Heart right ventricle (tissue), 16 donors: ENCODE results near the gene BTBD19. TPM values are rescaled to one million over a fixed set of nuclear protein-coding genes. Genes with fewer than 3 reads are reported as not detected.

Experiments
- ATAC-seq, 8 donors: fragments of 200-7000 bp; cut with Tn5 transposase; one replicate each; pipeline ENCODE4 v1.9.1; 2020; ENCODE audit warnings: mild to moderate bottlenecking in 8 of 8, moderate library complexity in 8 of 8, moderate number of reproducible peaks in 1 of 8
- DNase-seq, 2 donors: peaks; one replicate each; pipeline ENCODE4 v3.0.0-alpha.2; 2020
- H3K27ac ChIP-seq, 10 donors: fragments of 200-600 bp; sonication (generic) in 2 of 10; one replicate each; pipeline versions ENCODE4 v1.5.0 to v1.8.0; 2020 to 2022; ENCODE audit warnings: mild to moderate bottlenecking in 3 of 10
- H3K27me3 ChIP-seq, 7 donors: fragments of 200-600 bp; one replicate each; pipeline ENCODE4 v1.8.0; 2021 to 2022; ENCODE audit warnings: mild to moderate bottlenecking in 2 of 7
- H3K36me3 ChIP-seq, 9 donors: fragments of 200-600 bp; sonication (generic) in 1 of 9; one replicate each; pipeline versions ENCODE4 v1.5.0 to v1.8.0; 2020 to 2022; ENCODE audit warnings: mild to moderate bottlenecking in 2 of 9
- H3K4me1 ChIP-seq, 9 donors: fragments of 200-600 bp; sonication (generic) in 1 of 9; one replicate each; pipeline versions ENCODE4 v1.5.0 to v1.8.0; 2020 to 2022; ENCODE audit warnings: mild to moderate bottlenecking in 4 of 9
- H3K4me3 ChIP-seq, 10 donors: fragments of 200-600 bp; sonication (generic) in 2 of 10; one replicate each; pipeline versions ENCODE4 v1.5.0 to v1.8.0; 2020 to 2022; ENCODE audit warnings: mild to moderate bottlenecking in 7 of 10, moderate library complexity in 2 of 10
- H3K9me3 ChIP-seq, 11 donors: fragments of 200-600 bp in 10 of 11; sonication (generic) in 2 of 11; one replicate each; pipeline versions ENCODE4 v1.5.0 to v1.8.0; 2013 to 2022; ENCODE audit warnings: mild to moderate bottlenecking in 2 of 11, control low read depth in 1 of 11, moderate library complexity in 1 of 11
- CTCF ChIP-seq, 9 donors: fragments of 200-600 bp; sonication (generic) in 2 of 9; IDR thresholded peaks; one replicate each; pipeline versions ENCODE4 v1.5.0 to v1.8.0; 2021 to 2022; ENCODE audit warnings: antibody characterized with exemption in 9 of 9, mild to moderate bottlenecking in 5 of 9, moderate library complexity in 1 of 9
- WGBS, 2 donors: extraction: QIAGEN DNeasy Blood & Tissue Kit; methylation state at CpG; one replicate each; pipeline ENCODE4 v1.1.7; 2013; ENCODE audit warnings: inconsistent platforms in 1 of 2; 5-methylcytosine and 5-hydroxymethylcytosine counted together
- intact Hi-C, 10 donors: fragments of 100-400 bp; cut with DNase I; formaldehyde crosslinking; loops; one replicate each; pipeline versions ENCODE4 v1.11.1 to v1.14.2; 2022
- polyA plus RNA-seq, 2 donors: library from polyadenylated mRNA; stranded (reverse); fragments of 200-250 nt; gene quantifications; one replicate each; pipeline ENCODE4 v1.2.3, GENCODE V29; 2013
- total RNA-seq, 10 donors: library from RNA; stranded (reverse); fragmentation: NEBNext Ultra II Directional in 3 of 10; extraction: Animal tissue kit (Norgen Biotek cat#: 25700) in 3 of 10; gene quantifications; one replicate each; pipeline versions ENCODE4 v1.2.1 to v1.2.4, GENCODE V29; 2021 to 2023
- donor health status: Arrhythmogenic right ventricular cardiomyopathy.
- donor health status: ischemic (EF 13 %, LVEDD 7.1; RV severe dilation, severe dysfunction).
- donor health status: healthy with polysubstance abuse.
- donor health status: DM: no; HTN: yes; CAD: no.
- donor health status: DM: no; HTN: no; CAD: no.
- donor health status: ischemic (EF 25% LVEDD 6.9; RV normal size, moderate dysfunction).
- donor health status: ischemic (EF 25% LVEDD 5.7; RV mildly dilated, moderate dysfunction).
- donor health status: healthy.
- donor health status: DM: yes; HTN: yes; CAD: no.
- donor health status: Ischemic cardiomyopathy.
- donor health status: ischemic (EF 35%, LVEDD 5.7; RV mildly dilated, moderate dysfunction).
- donor health status: nonischemic (EF 11% LVEDD 7.7; RV severe dilation, severe dysfunction).
- donor health status: DM: yes; HTN: yes; CAD: no.
- donor health status: PGD.
- donor health status: ischemic (EF 29% LVEDD 5.4; RV normal size, mild dysfunction).
- donor health status: nonischemic (EF 23%, LVEDD 6.1; RV moderate dilation, normal function).

BTBD19 gene
- total and polyA plus RNA-seq, 12 donors = 1.8 to 12.5 (median 3.2) TPM

DNA sequence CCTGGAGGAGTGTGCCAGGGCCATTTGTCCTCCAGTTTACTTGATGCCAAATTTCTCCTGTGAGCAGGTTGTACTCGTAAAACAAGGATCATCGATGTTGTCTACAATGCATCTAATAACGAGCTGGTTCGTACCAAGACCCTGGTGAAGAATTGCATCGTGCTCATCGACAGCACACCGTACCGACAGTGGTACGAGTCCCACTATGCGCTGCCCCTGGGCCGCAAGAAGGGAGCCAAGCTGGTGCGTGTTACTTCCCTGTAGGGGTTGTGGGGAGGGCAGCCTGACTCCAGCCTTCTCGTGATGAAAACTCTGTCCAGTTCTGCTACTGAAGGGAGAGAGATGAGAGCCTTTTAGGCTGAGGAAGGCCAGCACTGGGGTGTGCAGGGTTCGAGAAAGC lies 30.8 kb upstream of the BTBD19 start:
- Histone ChIP-seq H3K4me1 (peaks cover 2 to 43% (median 31%) of the 10 kb centered on the region in 9 donors), H3K9me3 (no peaks in the 10 kb centered on the region), H3K27me3 (no peaks in the 10 kb centered on the region), H3K36me3 (peaks cover 0 to 59% (median 24%) of the 10 kb centered on the region in 9 donors), H3K27ac (peak overlapping the region in 1 of 10 donors; percentile 31), H3K4me3 (peak overlapping the region in 1 of 10 donors; percentile 65)
- no peak for TF ChIP-seq CTCF (IDR thresholded peaks at IDR 0.05)
- intact Hi-C loops = loop anchor here in 2 of 10 donors (5.0 kb wide), 2 partner anchors 40 to 235 kb away; partner anchors contain the start of genes HECTD3 (in 1 of the 2), KIF2C (in 1 of the 2) and UROD (in 1 of the 2)
- 82 to 85% methylated on average over 14 of the region's 14 CpGs for WGBS, 2 donors
- no peak for ATAC-seq
- DNase-seq = no peak

DNA sequence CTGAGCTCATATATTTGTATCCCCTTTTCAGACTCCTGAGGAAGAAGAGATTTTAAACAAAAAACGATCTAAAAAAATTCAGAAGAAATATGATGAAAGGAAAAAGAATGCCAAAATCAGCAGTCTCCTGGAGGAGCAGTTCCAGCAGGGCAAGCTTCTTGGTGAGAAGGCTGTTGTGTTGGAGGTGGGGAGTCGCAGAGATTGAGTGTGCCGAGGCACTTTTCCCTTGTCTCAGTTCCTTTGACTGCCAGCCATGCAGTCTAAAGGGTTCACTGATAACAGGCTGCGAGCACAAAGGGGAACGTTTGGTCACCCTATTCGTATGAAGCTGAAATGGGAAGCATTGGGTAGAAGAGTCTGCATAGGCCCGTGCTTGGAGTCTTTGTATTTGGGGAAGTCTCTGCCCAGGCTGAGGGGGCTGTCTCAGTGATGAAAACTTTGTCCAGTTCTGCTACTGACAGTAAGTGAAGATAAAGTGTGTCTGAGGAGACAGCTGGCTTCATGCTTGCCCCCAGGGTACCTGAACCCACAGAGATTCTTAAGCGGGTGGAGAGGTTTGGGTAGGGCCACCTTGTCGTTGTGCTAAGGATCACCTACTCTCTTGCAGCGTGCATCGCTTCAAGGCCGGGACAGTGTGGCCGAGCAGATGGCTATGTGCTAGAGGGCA lies 30.2 kb upstream of the BTBD19 start:
- no peak for TF ChIP-seq CTCF (IDR thresholded peaks at IDR 0.05)
- peak overlapping the region in 1 of 10 donors; percentile 65 for H3K4me3 ChIP-seq

GRCh38 chr1:44778705-44779576 lies 29.4 kb upstream of the BTBD19 start:
- WGBS, 2 donors = 94 to 96% methylated on average over 6 of the region's 6 CpGs
- intact Hi-C loops = loop anchor here in 2 of 10 donors (5.0 kb wide), 2 partner anchors 42 to 233 kb away; partner anchors contain the start of genes HECTD3 (in 1 of the 2), KIF2C (in 1 of the 2) and UROD (in 1 of the 2)
- Histone ChIP-seq H3K9me3 (no peaks in the 10 kb centered on the region), H3K4me1 (peaks cover 2 to 48% (median 34%) of the 10 kb centered on the region in 9 donors), H3K4me3 (no peak overlapping the region), H3K27ac (no peak overlapping the region), H3K27me3 (no peaks in the 10 kb centered on the region), H3K36me3 (peaks cover 0 to 59% (median 24%) of the 10 kb centered on the region in 9 donors)
- no peak for DNase-seq
- no peak for TF ChIP-seq CTCF (IDR thresholded peaks at IDR 0.05)
- no peak for ATAC-seq

More for the DNA sequence above, 30.2 kb upstream of the BTBD19 start:
- H3K36me3 ChIP-seq = peaks cover 0 to 59% (median 24%) of the 10 kb centered on the region in 9 donors
- H3K27me3 ChIP-seq = no peaks in the 10 kb centered on the region
- ATAC-seq (no peak), DNase-seq (no peak)
- no peaks in the 10 kb centered on the region for H3K9me3 ChIP-seq
- 64 to 67% methylated on average over 13 of the region's 13 CpGs for WGBS, 2 donors
- intact Hi-C loops = loop anchor here in 2 of 10 donors (5.0 kb wide), 2 partner anchors 41 to 234 kb away; partner anchors contain the start of genes HECTD3 (in 1 of the 2), KIF2C (in 1 of the 2) and UROD (in 1 of the 2)
- H3K27ac ChIP-seq = peak overlapping the region in 1 of 10 donors; percentile 31
- H3K4me1 ChIP-seq = peaks cover 2 to 43% (median 31%) of the 10 kb centered on the region in 9 donors

DNA sequence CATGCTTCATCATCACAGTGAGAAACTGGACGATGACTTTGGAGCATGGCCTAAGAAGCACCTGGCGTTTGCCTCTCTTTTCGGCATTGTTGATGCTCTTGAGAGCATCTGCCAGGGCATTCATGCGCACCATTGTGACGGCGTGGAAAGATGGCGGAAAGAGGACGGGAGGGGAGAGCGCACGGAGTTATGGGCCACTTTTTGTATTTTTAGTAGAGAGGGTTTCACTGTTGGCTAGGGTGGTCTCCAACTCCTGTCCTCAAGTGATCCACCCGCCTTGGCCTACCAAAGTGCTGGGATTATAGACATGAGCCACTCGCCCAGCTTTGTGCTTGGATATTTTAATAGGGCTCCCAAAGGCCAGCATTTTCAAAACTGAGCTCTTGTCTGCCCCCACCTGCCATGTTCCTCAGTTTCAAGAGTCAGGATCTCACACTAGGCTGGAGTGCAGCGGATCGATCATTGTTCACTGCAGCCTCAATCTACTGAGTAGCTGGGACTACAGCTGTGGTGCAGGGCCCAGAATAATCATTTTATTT lies 27.7 kb upstream of the BTBD19 start:
- DNase-seq = no peak
- WGBS, 2 donors = 94 to 95% methylated on average over 14 of the region's 14 CpGs
- Histone ChIP-seq H3K9me3 (no peaks in the 10 kb centered on the region), H3K27ac (no peak overlapping the region), H3K27me3 (peaks cover 0 to 7% (median 0%) of the 10 kb centered on the region in 7 donors), H3K4me3 (no peak overlapping the region), H3K4me1 (peaks cover 2 to 55% (median 43%) of the 10 kb centered on the region in 9 donors), H3K36me3 (peaks cover 0 to 59% (median 24%) of the 10 kb centered on the region in 9 donors)
- TF ChIP-seq CTCF (IDR thresholded peaks at IDR 0.05) = no peak
- intact Hi-C loops = loop anchor here in 6 of 10 donors (10.0 kb wide), 3 partner anchors 54 to 524 kb away; no protein-coding TSS in a partner anchor
- no peak for ATAC-seq
